ENCODE data around the gene RABGGTB. TPM values are rescaled to one million over a fixed set of nuclear protein-coding genes. Genes with fewer than 3 reads are reported as not detected.
"Not testable (repeated sequence)": the region's sequence is repeated elsewhere in the genome, so short reads cannot be mapped to it uniquely, and the experiment has no call there.

Gene RABGGTB
- 73.4 TPM for polyA plus RNA-seq (2013, experiment 1 of 4)
- polyA plus RNA-seq (2013, experiment 2 of 4), result 74.6 TPM
- polyA plus RNA-seq (2013, experiment 3 of 4), result 58.7 TPM
- polyA plus RNA-seq (2013, experiment 4 of 4), result 53.4 TPM

DNA sequence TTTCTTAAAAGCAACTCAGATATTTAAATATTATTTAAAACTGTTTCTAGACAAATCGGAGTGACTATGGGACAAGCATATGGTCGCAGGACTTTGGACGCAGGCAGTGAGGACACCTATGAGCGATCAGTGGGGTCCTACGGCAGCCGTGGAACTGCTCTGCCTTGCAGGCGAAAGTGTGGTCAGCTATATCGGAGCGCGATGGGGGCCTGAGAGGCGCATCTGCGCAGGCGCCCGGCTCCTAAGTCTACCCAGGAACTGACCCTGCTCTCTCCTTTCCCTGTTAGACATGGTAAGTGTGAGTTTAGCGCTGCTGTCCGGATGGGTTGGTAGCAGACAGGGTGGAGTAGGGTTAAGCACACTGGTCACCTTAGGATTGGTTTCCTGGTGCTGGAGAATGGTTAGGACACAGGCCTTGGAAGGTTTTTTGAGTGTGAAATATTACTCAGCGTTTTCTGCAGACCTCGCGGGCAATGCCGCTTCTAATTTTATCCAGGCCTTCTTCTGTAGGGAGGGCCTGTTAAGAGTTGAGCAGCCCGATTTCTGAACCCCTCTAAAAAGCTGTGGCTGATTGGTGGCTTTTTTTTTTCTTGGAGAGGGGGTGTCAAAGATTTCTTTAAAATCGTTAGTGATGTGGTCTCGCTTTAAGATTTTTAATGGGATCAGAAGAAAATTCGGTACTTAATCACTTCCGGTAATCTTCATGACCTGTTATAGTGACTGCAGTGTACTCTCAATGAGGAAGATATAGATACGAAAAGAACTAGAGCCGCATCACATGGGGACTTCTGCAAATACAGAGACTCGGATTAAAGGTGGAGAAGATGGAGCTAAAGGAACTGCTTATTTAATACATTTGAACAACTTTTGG is at the start of gene RABGGTB:
TSS of gene RABGGTB (plus strand) at position 274 of the 871 bp plus-strand sequence. CDS start at position 290, 16 bp downstream.
- Histone ChIP-seq H3K9me3 (ENCODE audit: control insufficient read depth, low read length) (no peaks in the 10 kb centered on the region), H3K27me3 (ENCODE audit: control insufficient read depth, insufficient read depth, low read length, poor library complexity, severe bottlenecking) (no peaks in the 10 kb centered on the region), H3K4me1 (ENCODE audit: control insufficient read depth, insufficient read depth, low read length) (peaks cover 3% of the 10 kb centered on the region), H3K4me3 (ENCODE audit: insufficient read depth, low read depth, low read length) (peak within 1 kb of the TSS; percentile 81), H3K36me3 (ENCODE audit: control insufficient read depth, insufficient read depth, low read length) (peaks cover 6% of the 10 kb centered on the region), H3K27ac (ENCODE audit: insufficient read depth, low read depth, low read length, poor library complexity, severe bottlenecking) (peak within 1 kb of the TSS; percentile 62)
- 1% methylated on average over 28 of the region's 28 CpGs for WGBS, 2 experiments

DNA sequence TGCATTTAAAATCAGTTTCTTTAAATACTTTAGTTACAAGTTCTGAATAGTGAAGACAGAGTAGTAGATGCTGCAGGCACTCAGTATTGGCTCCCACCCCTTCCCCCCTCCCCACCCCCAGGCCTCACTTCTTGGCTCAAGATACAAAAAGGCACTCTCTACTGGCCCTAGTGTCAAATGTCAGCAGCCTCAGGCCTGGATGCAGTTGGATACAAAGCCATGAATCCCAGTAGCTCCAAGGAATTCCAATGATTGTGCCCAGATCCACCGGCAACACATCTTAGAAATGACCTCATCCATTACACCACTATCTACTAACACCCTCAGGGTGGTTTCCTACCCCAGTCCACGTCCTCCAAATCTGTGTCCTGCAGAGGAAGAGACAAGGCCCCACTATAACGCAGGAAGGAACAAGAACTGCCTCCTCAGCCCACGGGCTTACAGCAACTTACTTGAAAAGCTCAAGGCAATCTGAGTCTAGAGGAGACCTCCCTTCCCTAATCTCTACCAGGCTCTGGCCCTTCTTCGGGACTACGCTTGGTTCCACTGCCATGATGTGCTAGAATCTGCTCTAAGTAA is 43.9 kb upstream of the RABGGTB start:
- Histone ChIP-seq H3K9me3 (ENCODE audit: control insufficient read depth, low read length) (no peaks in the 10 kb centered on the region), H3K4me3 (ENCODE audit: insufficient read depth, low read depth, low read length) (no peak overlapping the region), H3K4me1 (ENCODE audit: control insufficient read depth, insufficient read depth, low read length) (no peaks in the 10 kb centered on the region), H3K27me3 (ENCODE audit: control insufficient read depth, insufficient read depth, low read length, poor library complexity, severe bottlenecking) (no peaks in the 10 kb centered on the region), H3K36me3 (ENCODE audit: control insufficient read depth, insufficient read depth, low read length) (peaks cover 2% of the 10 kb centered on the region), H3K27ac (ENCODE audit: insufficient read depth, low read depth, low read length, poor library complexity, severe bottlenecking) (peak overlapping the region; percentile 30)
- 81 to 86% methylated on average over 6 of the region's 6 CpGs for WGBS, 2 experiments

DNA sequence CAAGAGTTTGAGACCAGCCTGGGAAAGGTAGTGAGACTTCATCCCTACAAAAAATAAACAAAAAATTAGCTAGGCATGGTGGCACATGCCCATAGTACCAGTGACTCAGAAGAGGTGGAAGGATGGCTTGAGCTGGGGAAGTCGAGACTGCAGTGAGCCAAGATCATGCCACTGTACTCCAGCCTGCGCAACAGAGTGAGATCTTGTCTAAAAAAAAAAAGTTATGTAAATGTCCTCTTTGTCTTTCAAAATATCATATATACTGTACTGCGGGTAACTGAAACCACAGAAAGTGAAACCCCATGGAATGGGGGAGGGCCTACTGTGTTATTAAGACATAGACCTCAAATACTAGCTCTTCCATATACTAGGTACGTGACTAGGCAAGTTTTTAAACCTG is 40.8 kb upstream of the RABGGTB start:
- Histone ChIP-seq H3K4me3 (ENCODE audit: insufficient read depth, low read depth, low read length) (no peak overlapping the region), H3K36me3 (ENCODE audit: control insufficient read depth, insufficient read depth, low read length) (peaks cover 2% of the 10 kb centered on the region), H3K27me3 (ENCODE audit: control insufficient read depth, insufficient read depth, low read length, poor library complexity, severe bottlenecking) (no peaks in the 10 kb centered on the region), H3K9me3 (ENCODE audit: control insufficient read depth, low read length) (no peaks in the 10 kb centered on the region), H3K27ac (ENCODE audit: insufficient read depth, low read depth, low read length, poor library complexity, severe bottlenecking) (no peak overlapping the region), H3K4me1 (ENCODE audit: control insufficient read depth, insufficient read depth, low read length) (no peaks in the 10 kb centered on the region)
- 94 to 98% methylated on average over 2 to 4 of the region's 4 CpGs for WGBS, 2 experiments

DNA sequence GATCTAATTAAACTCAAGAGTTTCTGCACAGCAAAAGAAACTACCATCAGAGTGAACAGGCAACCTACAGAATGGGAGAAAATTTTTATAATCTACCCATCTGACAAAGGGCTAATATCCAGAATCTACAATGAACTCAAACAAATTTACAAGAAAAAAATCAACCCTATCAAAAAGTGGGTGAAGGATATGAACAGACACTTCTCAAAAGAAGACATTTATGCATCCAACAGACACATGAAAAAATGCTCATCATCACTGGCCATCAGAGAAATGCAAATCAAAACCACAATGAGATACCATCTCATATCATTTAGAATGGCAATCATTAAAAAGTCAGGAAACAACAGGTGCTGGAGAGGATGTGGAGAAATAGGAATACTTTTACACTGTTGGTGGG is 28.8 kb upstream of the RABGGTB start:
- not testable (repeated sequence) for H3K4me1 ChIP-seq (ENCODE audit: control insufficient read depth, insufficient read depth, low read length); H3K27me3 ChIP-seq (ENCODE audit: control insufficient read depth, insufficient read depth, low read length, poor library complexity, severe bottlenecking); H3K9me3 ChIP-seq (ENCODE audit: control insufficient read depth, low read length); H3K27ac ChIP-seq (ENCODE audit: insufficient read depth, low read depth, low read length, poor library complexity, severe bottlenecking); H3K4me3 ChIP-seq (ENCODE audit: insufficient read depth, low read depth, low read length)
- H3K36me3 ChIP-seq (ENCODE audit: control insufficient read depth, insufficient read depth, low read length), result peaks cover 16% of the 10 kb centered on the region

DNA sequence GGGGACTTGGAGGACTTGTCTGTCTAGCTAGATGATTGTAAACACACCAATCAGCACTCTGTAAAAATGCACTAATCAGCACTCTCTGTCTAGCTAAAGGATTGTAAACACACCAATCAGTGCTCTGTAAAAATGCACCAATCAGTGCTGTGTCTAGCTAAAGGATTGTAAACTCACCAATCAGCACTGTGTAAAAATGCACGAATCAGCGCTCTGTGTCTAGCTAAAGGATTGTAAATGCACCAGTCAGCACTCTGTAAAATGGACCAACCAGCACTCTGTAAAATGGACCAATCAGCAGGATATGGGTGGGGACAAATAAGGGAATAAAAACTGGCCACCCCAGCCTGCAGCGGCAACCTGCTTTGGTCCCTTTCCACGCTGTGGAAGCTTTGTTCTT is 27.5 kb upstream of the RABGGTB start:
- not testable (repeated sequence) for H3K27ac ChIP-seq (ENCODE audit: insufficient read depth, low read depth, low read length, poor library complexity, severe bottlenecking); H3K4me3 ChIP-seq (ENCODE audit: insufficient read depth, low read depth, low read length); H3K4me1 ChIP-seq (ENCODE audit: control insufficient read depth, insufficient read depth, low read length); H3K9me3 ChIP-seq (ENCODE audit: control insufficient read depth, low read length); H3K27me3 ChIP-seq (ENCODE audit: control insufficient read depth, insufficient read depth, low read length, poor library complexity, severe bottlenecking)
- H3K36me3 ChIP-seq (ENCODE audit: control insufficient read depth, insufficient read depth, low read length), result peaks cover 12% of the 10 kb centered on the region
- WGBS, 2 experiments, result 84 to 85% methylated on average over 4 of the region's 4 CpGs

DNA sequence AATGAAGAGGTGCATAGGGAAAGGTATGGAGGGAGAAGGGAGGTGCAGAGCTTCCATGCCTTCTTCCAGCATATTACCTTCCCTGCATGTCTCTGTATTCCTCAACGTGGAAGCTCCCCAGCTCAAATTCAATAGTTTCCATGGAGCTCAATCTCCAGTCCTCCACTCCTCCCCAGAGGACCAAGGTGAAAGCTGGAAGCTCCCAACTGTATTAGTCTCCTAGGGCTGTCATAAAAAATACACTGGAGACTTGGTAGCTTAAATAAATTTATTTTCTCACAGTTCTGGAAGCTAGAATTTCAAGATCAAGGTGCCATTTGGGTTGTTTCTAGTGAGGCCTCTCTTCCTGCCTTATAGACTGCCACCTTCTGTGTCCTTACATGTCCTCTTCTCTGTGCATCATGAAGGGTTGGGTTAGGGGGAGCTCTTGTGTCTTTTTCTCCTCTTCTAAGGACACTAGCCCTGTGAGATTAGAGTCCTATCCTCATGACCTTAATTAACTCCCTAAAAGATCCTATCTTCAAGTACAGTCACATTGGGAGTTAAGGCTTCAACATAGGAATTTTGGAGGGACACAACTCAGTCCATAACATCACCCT is 21.9 kb upstream of the RABGGTB start:
- Histone ChIP-seq H3K36me3 (ENCODE audit: control insufficient read depth, insufficient read depth, low read length) (no peaks in the 10 kb centered on the region), H3K4me3 (ENCODE audit: insufficient read depth, low read depth, low read length) (no peak overlapping the region), H3K9me3 (ENCODE audit: control insufficient read depth, low read length) (no peaks in the 10 kb centered on the region), H3K27ac (ENCODE audit: insufficient read depth, low read depth, low read length, poor library complexity, severe bottlenecking) (no peak overlapping the region), H3K27me3 (ENCODE audit: control insufficient read depth, insufficient read depth, low read length, poor library complexity, severe bottlenecking) (no peaks in the 10 kb centered on the region), H3K4me1 (ENCODE audit: control insufficient read depth, insufficient read depth, low read length) (no peaks in the 10 kb centered on the region)
- 76 to 82% methylated on average over 1 of the region's 1 CpG for WGBS, 2 experiments

DNA sequence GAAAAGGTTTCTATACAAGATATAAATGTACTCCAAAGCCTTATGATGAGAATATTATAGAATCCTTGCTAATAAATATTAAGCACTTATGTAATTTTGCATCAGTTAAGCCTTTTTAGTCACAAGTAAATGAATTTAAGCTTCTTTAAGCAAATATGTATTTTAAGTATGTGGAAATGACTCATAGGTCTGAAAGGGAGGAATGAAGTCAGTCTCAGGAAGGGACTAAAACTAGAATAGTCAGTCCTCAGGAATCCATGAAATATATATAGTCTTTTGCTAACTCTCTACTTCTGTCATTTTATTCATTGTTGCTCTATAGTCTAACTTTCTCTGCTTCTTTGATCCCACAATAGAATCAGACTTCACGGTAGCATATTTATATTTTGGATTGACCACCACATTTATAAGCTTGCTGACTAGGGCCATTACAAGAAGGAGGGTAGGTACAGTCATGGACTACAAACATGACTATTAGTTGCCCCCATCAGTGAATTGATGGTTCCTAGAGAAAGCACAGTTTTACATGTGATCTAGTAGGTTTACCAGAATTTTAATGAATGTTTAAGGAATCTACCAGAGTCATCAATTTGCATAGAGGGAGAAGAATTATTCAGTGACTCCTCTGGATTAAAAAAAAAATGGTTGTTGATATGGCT is 20.2 kb upstream of the RABGGTB start:
- Histone ChIP-seq H3K36me3 (ENCODE audit: control insufficient read depth, insufficient read depth, low read length) (no peaks in the 10 kb centered on the region), H3K4me3 (ENCODE audit: insufficient read depth, low read depth, low read length) (no peak overlapping the region), H3K27me3 (ENCODE audit: control insufficient read depth, insufficient read depth, low read length, poor library complexity, severe bottlenecking) (no peaks in the 10 kb centered on the region), H3K4me1 (ENCODE audit: control insufficient read depth, insufficient read depth, low read length) (no peaks in the 10 kb centered on the region), H3K9me3 (ENCODE audit: control insufficient read depth, low read length) (no peaks in the 10 kb centered on the region), H3K27ac (ENCODE audit: insufficient read depth, low read depth, low read length, poor library complexity, severe bottlenecking) (no peak overlapping the region)
- WGBS, 2 experiments, result 100% methylated on average over 1 of the region's 1 CpG; no CpG with 5 or more reads in 1 of the 2 experiments

DNA sequence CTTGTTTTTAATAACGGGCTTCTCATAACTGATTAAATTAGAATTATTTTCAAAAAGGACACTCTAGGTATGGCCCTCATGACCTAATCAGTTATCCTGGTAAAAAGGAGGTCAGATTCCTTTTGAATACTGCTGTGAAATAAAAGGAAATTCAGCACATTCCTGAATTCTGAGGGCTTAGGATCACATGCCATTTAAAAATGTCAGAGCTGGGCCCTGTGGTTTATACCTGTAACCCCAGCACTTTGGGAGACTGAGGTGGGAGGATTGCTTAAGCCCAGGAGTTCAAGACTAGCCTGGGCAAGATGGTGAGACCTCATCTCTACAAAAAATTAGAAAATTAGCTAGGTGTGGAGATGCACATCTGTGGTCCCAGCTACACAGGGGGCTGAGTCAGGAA is 18.0 kb upstream of the RABGGTB start:
- Histone ChIP-seq H3K4me1 (ENCODE audit: control insufficient read depth, insufficient read depth, low read length) (no peaks in the 10 kb centered on the region), H3K4me3 (ENCODE audit: insufficient read depth, low read depth, low read length) (no peak overlapping the region), H3K27me3 (ENCODE audit: control insufficient read depth, insufficient read depth, low read length, poor library complexity, severe bottlenecking) (no peaks in the 10 kb centered on the region), H3K9me3 (ENCODE audit: control insufficient read depth, low read length) (no peaks in the 10 kb centered on the region), H3K27ac (ENCODE audit: insufficient read depth, low read depth, low read length, poor library complexity, severe bottlenecking) (no peak overlapping the region), H3K36me3 (ENCODE audit: control insufficient read depth, insufficient read depth, low read length) (no peaks in the 10 kb centered on the region)
- 100% methylated on average over 1 of the region's 1 CpG for WGBS, 2 experiments

DNA sequence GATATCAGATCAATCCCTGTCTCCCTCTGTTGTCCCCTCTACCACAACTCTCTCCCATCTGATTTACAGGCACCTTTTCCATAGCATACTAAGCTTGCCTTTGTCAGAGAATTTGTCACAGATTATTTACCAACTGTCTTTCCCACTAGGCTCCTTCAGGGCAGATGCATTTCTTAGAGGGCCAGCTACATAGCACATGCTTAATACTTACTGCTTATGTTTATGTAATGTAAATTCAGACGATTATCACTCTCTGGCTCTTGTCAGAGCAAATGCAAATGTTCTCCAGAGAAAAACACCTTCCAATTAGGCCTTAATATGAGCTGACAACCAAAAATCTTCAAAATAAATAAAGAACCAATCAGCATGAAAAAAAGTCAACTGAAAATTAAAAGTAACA is 15.3 kb upstream of the RABGGTB start:
- 86 to 88% methylated on average over 1 of the region's 1 CpG for WGBS, 2 experiments
- H3K27ac ChIP-seq (ENCODE audit: insufficient read depth, low read depth, low read length, poor library complexity, severe bottlenecking), result no peak overlapping the region
- H3K9me3 ChIP-seq (ENCODE audit: control insufficient read depth, low read length), result no peaks in the 10 kb centered on the region
- no peak overlapping the region for H3K4me3 ChIP-seq (ENCODE audit: insufficient read depth, low read depth, low read length)
- no peaks in the 10 kb centered on the region for H3K4me1 ChIP-seq (ENCODE audit: control insufficient read depth, insufficient read depth, low read length)
- no peaks in the 10 kb centered on the region for H3K27me3 ChIP-seq (ENCODE audit: control insufficient read depth, insufficient read depth, low read length, poor library complexity, severe bottlenecking)
- H3K36me3 ChIP-seq (ENCODE audit: control insufficient read depth, insufficient read depth, low read length), result no peaks in the 10 kb centered on the region

DNA sequence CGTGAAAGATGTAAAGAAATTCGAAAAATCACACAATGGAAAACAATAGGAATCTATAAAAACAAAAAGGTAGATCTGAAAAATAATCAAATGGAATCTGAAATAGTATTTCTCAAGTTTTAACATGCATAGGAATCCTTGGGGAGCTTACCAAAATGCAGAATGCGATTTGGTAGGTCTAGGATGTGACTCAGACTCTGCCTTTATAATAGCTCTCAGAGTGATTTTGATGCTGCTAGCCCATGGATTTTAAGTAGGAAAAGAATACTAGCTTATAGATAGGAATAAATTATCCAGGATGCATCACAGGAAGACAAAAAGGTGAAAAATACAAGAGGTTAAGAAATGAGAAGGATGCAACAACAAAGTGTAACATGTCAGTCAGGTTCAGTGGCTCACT is 14.1 kb upstream of the RABGGTB start:
- H3K4me1 ChIP-seq (ENCODE audit: control insufficient read depth, insufficient read depth, low read length), result no peaks in the 10 kb centered on the region
- 75 to 83% methylated on average over 1 to 3 of the region's 3 CpGs for WGBS, 2 experiments
- no peaks in the 10 kb centered on the region for H3K36me3 ChIP-seq (ENCODE audit: control insufficient read depth, insufficient read depth, low read length)
- no peaks in the 10 kb centered on the region for H3K9me3 ChIP-seq (ENCODE audit: control insufficient read depth, low read length)
- no peak overlapping the region for H3K27ac ChIP-seq (ENCODE audit: insufficient read depth, low read depth, low read length, poor library complexity, severe bottlenecking)
- no peak overlapping the region for H3K4me3 ChIP-seq (ENCODE audit: insufficient read depth, low read depth, low read length)
- no peaks in the 10 kb centered on the region for H3K27me3 ChIP-seq (ENCODE audit: control insufficient read depth, insufficient read depth, low read length, poor library complexity, severe bottlenecking)
